NCI-H1092 treated with DMSO at 0.1 percent for 48 hours (cell line): Measurements from ENCODE around the gene DCTPP1.

Source experiments
- DNase-seq: peaks from one replicate; lab custom pipeline; 2025; lab: John Stamatoyannopoulos, UW

Gene DCTPP1

DNA sequence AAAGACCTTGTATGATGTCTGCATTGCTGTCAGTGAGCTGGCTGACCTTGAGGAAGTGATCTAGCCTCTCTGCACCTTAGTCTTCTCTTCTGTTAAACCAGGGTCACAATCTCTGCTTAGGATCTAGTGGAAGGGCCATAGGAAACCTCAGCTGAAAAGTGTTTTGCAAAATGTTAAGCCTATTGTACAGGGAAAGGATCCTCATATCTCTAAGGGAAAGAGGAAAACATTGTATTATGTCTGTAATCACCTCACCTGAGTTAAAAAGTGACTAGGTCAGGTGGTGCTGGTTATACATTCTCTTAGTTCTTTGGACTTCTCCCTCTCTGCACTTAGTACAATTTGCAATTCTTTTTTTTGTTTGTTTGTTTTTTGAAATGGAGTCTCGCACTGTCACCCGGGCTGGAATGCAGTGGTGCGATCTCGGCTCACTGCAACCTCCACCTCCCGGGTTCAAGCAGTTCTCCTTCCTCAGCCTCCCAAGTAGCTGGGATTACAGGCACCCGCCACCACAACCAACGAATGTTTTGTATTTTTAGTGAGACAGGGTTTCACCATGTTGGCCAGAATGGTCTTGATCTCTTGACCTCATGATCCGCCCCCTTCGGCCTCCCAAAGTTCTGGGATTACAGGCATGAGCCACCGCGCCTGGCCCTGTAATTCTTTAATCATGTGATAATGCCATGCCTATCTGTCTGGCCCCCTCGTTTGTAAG, 17.8 kb upstream of the DCTPP1 start:
- DNase-seq = no peak

- DNase-seq = no peak
Measured at GRCh38 chr16:30446203-30446595, 16.4 kb upstream of the DCTPP1 start.

GRCh38 chr16:30445408-30446202, 15.8 kb upstream of the DCTPP1 start, which contains the start of gene SEPHS2:
Gene SEPHS2, minus strand, starts transcription at chr16:30445874. Its CDS starts 147 bp downstream, at chr16:30445727.
- DNase-seq = peak; percentile 92

GRCh38 chr16:30445149-30445407, 15.2 kb upstream of the DCTPP1 start:
- no peak for DNase-seq

- no peak for DNase-seq
Measured at GRCh38 chr16:30444231-30445148, 14.7 kb upstream of the DCTPP1 start.

- no peak for DNase-seq
Measured at GRCh38 chr16:30443631-30444030, 13.8 kb upstream of the DCTPP1 start.

GRCh38 chr16:30439720-30440348, 10.0 kb upstream of the DCTPP1 start:
- no peak for DNase-seq

DNA sequence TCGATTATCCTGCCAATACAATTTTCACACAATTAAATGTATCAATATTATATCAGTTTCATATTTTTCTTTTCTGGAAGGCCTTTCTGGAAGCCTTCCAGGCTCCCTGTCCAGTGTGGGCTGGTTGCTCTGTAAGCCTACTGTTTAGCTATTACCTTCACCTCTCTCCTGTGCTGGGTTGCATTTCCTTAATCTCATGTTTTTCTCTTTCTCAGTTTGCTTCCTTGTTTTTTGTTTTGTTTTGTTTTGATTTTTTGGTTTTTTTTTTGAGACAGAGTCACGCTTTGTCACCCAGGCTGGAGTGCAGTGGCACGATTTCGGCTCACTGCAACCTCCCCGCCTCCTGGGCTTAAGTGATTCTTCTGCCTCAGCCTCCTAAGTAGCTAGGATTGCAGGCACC, 9.0 kb upstream of the DCTPP1 start:
- no peak for DNase-seq

DNA sequence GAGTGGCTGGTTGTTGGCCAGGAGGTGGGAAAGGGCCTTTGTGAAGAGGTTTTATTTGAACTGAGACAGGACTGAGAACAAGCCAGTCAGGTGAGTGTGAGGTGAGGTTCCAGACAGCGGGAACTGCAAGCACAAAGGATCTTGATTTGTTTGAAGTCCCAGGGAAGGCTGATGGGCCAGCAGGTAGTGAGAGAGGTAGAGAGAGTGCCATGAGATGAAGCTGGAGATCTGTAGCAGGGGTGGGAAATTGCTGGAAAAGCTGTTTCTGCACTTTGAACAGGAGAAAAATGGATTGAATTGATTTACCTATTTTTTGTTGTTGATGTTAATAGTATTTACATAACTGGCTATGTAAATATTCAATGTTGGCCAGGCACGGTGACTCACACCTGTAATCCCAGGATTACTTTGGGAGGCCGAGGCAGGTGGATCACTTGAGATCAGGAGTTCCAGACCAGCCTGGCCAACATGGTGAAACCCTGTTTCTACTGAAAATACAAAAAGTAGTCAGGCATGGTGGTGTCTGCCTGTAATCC, 7.7 kb upstream of the DCTPP1 start:
- DNase-seq = no peak

DNA sequence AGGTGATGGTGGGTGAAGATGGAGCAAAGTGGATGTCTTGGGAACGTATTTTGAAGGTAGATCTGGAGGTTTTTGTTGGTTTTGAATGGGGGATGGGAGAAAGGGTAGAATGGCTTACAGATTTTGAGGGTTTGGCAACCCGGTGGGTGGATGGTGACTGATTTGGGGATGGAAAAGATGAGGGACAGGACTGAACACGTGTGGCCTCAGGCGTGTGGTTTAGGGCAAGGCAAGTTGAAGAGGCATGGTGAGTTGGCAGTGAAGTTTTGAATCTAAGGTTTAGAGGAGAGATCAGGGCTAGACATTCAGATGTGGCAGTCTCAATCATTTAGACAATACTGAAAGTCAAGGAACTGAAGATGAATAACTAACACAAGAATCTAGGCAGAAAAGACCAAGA, 5.0 kb upstream of the DCTPP1 start:
- no peak for DNase-seq

DNA sequence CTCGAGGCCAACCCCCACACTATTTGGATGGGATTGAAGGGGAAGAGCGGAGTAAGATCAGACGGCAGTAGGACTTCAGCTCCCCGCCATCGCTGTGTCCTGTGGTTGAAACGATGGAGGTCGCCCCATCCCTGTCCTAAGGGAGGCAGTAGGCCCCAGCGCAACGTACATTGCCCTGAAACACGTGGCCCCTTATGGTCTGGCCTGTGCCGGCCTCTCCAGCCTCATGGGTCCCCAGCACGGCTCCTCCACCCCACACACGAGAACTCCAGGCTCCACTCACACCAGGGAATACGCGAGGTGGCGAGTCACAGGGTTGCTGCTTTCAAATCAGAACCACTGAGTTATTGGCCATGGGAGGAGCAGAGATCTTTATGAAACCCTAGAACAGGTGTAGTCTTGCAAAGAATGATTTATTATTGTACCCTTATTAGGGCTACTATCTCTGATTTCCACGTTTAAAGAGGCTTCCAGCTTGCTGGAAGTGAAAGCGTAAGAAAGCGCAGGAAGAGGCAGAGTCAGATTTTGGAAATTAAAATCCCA, 669 bp upstream of the DCTPP1 start:
- no peak for DNase-seq

GRCh38 chr16:30429418-30429677, 482 bp downstream of the DCTPP1 start:
- no peak for DNase-seq

- DNase-seq = no peak
Measured at GRCh38 chr16:30428055-30428454, 1.8 kb downstream of the DCTPP1 start.

DNA sequence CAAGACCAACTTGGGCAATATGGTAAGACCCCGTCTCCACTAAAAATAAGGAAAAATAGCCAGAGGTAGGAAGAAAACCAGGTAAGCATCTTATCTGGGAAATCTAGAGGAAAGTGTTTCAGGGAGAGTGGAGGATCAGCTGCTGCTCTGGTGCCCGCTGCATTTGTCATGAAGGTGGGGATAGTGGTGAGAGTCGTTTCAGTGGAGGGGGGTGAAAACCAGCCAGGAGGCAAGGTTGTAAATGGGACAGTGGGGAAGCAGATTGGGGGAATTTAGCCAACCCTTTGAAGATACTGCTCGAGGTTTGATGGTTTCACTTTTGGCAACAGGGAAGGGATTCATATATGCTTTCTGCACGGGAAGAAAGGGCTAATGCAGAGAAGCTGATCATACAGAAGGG, 8.8 kb downstream of the DCTPP1 start:
- no peak for DNase-seq

- DNase-seq = no peak
Measured at GRCh38 chr16:30418350-30419181, 11.3 kb downstream of the DCTPP1 start.

DNA sequence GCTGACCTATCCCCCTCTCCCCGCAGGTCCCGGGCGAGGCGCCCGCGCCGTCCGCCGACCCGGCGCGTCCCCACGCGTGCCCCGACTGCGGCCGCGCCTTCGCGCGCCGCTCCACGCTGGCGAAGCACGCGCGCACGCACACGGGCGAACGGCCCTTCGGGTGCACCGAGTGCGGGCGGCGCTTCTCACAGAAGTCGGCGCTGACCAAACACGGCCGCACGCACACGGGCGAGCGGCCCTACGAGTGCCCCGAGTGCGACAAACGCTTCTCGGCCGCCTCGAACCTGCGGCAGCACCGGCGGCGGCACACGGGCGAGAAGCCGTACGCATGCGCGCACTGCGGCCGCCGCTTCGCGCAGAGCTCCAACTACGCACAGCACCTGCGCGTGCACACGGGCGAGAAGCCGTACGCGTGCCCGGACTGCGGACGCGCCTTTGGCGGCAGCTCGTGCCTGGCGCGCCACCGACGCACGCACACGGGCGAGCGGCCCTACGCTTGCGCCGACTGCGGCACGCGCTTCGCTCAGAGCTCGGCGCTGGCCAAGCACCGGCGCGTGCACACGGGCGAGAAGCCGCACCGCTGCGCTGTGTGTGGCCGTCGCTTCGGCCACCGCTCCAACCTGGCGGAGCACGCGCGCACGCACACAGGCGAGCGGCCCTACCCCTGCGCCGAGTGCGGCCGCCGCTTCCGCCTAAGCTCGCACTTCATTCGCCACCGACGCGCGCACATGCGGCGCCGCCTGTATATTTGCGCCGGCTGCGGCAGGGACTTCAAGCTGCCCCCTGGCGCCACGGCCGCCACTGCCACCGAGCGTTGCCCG, 12.1 kb downstream of the DCTPP1 start:
- peak; percentile 91 for DNase-seq

DNA sequence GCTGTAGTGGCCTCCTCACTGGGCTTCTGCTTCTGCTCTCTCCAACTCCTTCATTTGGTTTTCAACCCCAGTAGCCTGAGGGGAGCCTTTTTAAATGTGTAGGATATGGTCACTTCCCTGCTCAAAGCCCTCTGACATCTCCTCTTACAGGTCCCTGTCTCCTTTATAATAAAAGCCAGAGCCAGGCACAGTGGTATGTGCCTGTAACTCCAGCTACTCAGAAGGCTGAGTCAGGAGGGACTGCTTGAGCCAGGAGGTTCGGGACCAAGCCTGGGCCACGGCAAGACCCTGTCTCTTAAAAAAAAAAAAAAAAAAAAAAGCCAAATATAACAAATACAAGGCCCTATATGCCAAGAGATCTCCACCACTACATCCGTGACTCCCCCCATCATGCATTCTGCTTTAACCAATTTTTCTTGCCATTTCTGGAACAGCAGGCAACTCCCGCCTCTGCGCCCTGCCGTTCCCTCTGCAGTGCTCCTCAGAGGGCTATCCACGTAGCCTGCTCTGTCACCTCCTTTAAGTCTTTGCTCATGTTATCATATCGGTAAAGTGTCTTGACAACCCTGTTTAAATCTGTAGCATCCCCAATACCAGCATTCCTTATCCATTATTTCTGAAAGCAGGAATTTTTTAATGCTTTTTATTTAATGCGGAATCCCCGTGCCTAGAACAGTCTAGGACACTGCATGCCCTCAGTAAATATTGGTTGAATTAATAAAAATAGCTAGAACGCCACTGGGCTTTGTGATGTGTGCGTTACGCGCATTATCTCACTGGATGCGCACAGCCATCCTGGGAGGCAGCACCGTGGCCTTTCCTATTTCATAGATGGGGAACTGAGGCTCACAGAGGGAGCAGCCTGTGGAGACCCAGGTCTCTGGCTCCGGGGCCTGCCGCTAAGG, 13.0 kb downstream of the DCTPP1 start:
- no peak for DNase-seq

GRCh38 chr16:30416047-30416603, 13.7 kb downstream of the DCTPP1 start:
- DNase-seq = no peak

DNA sequence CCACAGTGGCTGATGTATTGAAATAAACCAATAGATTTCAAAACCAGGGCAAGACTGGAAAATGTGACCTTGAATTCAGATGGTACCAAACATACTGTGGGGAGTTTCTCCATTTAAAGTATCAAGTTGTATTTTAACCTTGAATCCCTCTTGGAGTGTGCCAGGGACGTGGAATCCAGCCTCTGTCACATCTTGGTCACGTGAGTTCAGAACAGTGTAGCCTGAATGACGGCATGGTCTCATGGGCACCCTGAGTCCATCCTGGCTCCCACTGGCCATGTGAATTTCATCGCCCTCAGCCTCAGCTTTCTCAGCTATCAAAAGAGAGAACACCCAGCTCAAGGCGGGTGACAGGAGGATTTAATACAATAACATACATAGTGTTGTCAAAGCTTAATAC, 15.7 kb downstream of the DCTPP1 start:
- no peak for DNase-seq
